ENCODE measurements around the gene SLC35F3. TPM values are rescaled to one million over a fixed set of nuclear protein-coding genes. Genes with fewer than 3 reads are reported as not detected.

SLC35F3 gene
- total and polyA plus RNA-seq, 9 of the 15 experiments (the other 6 are each of a cell fraction or from before 2014, with no cell fraction given), result 0.04 to 0.07 (median 0.04) TPM; not detected in 6

DNA sequence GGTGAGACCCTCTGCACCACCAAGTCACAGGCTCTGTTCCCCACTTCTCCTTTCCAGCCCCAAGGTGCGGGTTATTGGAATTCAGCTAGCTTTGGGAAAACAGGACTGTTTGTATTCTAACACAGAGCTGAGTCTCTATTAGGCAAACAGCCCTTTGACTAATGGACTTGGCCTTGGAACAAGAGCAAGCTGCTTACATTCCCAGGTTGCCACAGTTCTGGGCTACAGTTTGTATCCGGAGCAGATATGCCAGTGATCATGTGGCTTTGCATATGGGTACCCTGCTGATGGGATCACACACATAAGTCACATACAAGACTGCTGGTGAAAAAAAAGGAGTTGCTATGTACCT lies 358.3 kb downstream of the SLC35F3 start:
- intact Hi-C loops (cut with micrococcal nuclease) (no loop called here), in situ Hi-C loops (cut with MboI) (no loop called here)
- Histone ChIP-seq H3K79me2 (ENCODE audit: control insufficient read depth, insufficient read depth, low read length) (no peaks in the 10 kb centered on the region), H2AFZ (ENCODE audit: low read depth, low read length) (no peak overlapping the region), H3K27me3 (ENCODE audit: control insufficient read depth in 2 of 2, insufficient read depth in 2 of 2, low read length in 2 of 2) (peaks cover 10 to 13% of the 10 kb centered on the region in 2 experiments), H3K36me3 (ENCODE audit: control insufficient read depth, insufficient read depth, low read length) (no peaks in the 10 kb centered on the region), H3K4me1 (replicated peaks in 1 of 2; ENCODE audit: control insufficient read depth in 2 of 2, insufficient read depth in 2 of 2, low read length in 2 of 2) (no peaks in the 10 kb centered on the region), H3K9me1 (ENCODE audit: control insufficient read depth, insufficient read depth, low read length) (no peaks in the 10 kb centered on the region), H3K4me3 (no peak overlapping the region), H4K20me1 (replicated peaks; ENCODE audit: control insufficient read depth, insufficient read depth, low read length) (no peaks in the 10 kb centered on the region), H3K9ac (ENCODE audit: insufficient read depth in 1 of 2, low read depth in 2 of 2, low read length in 2 of 2) (no peak overlapping the region), H3K9me3 (replicated peaks; ENCODE audit: control insufficient read depth, insufficient read depth, low read depth, low read length) (no peaks in the 10 kb centered on the region), H3K4me2 (ENCODE audit: insufficient read depth, low read length) (no peak overlapping the region), H3K27ac (ENCODE audit: extremely low read depth, low read depth, low read length) (no peak overlapping the region)
- WGBS (ENCODE audit: insufficient coverage, low coverage, missing lambda C conversion rate), result 0% methylated on average over 2 of the region's 2 CpGs
- CTCF ChIA-PET (ENCODE audit: low intra/inter-chr PET ratio), result no interaction called here
- BruUV-seq (replicated peaks), result no TSS peak
- ATAC-seq (no peak), DNase-seq (ENCODE audit: extremely low read depth in 1 of 4, low spot score in 3 of 4) (no peak), FAIRE-seq (no peak)
- POLR2A ChIA-PET, result interaction anchor here (1.1 to 1.2 kb wide), 2 partner anchors 13 to 18 kb away, joined by 3 to 4 read pairs; no protein-coding TSS in a partner anchor
- TF ChIP-seq ZNF740 (CRISPR knock-in tag; IDR thresholded peaks at IDR 0.05), result no peak
- TF ChIP-seq ZNF740 (tag; IDR thresholded peaks at IDR 0.05), result no peak
- no peak for TF ChIP-seq ZNF395 (CRISPR knock-in tag; IDR thresholded peaks at IDR 0.05)
- TF ChIP-seq ZNF398 (CRISPR knock-in tag; IDR thresholded peaks at IDR 0.05), result no peak
- TF ChIP-seq ATF7 (IDR thresholded peaks at IDR 0.05), result no peak
- no peak for TF ChIP-seq UBTF (IDR thresholded peaks at IDR 0.05; ENCODE audit: borderline replicate concordance in 1 of 2, low read depth in 2 of 2, low read length in 2 of 2)
- TF ChIP-seq DEAF1 (CRISPR knock-in tag; IDR thresholded peaks at IDR 0.05), result no peak
- TF ChIP-seq BRD9 (IDR thresholded peaks at IDR 0.05; ENCODE audit: low read depth, partially characterized antibody), result no peak
- TF ChIP-seq RBM25 (IDR thresholded peaks at IDR 0.05; ENCODE audit: low read depth, low read length, severe bottlenecking), result no peak
- TF ChIP-seq ETS2 (tag; IDR thresholded peaks at IDR 0.05; ENCODE audit: borderline replicate concordance, poor library complexity, severe bottlenecking), result no peak
- TF ChIP-seq MTA1 (IDR thresholded peaks at IDR 0.05; ENCODE audit: borderline replicate concordance), result no peak
- TF ChIP-seq, protein P1, sequence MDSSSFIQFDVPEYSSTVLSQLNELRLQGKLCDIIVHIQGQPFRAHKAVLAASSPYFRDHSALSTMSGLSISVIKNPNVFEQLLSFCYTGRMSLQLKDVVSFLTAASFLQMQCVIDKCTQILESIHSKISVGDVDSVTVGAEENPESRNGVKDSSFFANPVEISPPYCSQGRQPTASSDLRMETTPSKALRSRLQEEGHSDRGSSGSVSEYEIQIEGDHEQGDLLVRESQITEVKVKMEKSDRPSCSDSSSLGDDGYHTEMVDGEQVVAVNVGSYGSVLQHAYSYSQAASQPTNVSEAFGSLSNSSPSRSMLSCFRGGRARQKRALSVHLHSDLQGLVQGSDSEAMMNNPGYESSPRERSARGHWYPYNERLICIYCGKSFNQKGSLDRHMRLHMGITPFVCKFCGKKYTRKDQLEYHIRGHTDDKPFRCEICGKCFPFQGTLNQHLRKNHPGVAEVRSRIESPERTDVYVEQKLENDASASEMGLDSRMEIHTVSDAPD (CRISPR knock-in tag; IDR thresholded peaks at IDR 0.05), result no peak

Measured in K562 (cell line).